HepG2 (cell line): ENCODE measurements around the gene CCBE1.

Source experiments
- SP2 ChIP-seq: sonication (generic); formaldehyde crosslinking; IDR thresholded peaks from 2 replicates; pipeline ENCODE4 v1.5.1; 2020; ENCODE audit warnings: mild to moderate bottlenecking, missing genetic modification reagents
- SRSF1 ChIP-seq: fragments of 200-400 bp; formaldehyde crosslinking; optimal IDR thresholded peaks from 2 replicates; pipeline ENCODE3; 2017; ENCODE audit warnings: mild to moderate bottlenecking, low read depth, low read length, moderate library complexity
- TF ChIP-seq, protein P1 (sequence below), 2 experiments: sonication (generic) in 1 of 2; formaldehyde crosslinking in 1 of 2; IDR thresholded peaks; 2 replicates each; pipeline versions ENCODE4 v1.5.1 to v1.6.1; 2011 to 2020; ENCODE audit warnings: borderline replicate concordance in 1 of 2, low read depth in 1 of 2, low read length in 1 of 2, mild to moderate bottlenecking in 1 of 2, missing genetic modification reagents in 1 of 2, moderate library complexity in 1 of 2

DNA sequence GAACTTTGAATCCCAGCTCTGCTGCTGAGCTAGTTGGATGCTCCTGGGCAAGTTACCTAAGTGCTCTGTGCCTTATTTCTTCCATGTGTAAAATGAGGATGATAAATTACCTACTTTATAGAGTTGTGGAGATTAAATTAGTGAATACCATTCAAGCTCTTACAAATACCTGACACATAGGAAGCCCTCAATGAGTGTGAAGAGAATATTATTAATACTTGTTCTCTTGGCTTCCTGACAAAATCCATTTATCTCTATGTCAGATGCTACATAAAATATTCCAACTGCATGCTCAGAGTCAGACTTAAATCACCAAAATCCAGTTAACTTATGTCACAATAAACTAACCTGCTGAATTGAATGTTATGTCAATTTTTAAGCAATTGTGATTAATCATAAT is 42.9 kb upstream of the CCBE1 start:
- no peak for TF ChIP-seq SRSF1
- TF ChIP-seq, protein P1, sequence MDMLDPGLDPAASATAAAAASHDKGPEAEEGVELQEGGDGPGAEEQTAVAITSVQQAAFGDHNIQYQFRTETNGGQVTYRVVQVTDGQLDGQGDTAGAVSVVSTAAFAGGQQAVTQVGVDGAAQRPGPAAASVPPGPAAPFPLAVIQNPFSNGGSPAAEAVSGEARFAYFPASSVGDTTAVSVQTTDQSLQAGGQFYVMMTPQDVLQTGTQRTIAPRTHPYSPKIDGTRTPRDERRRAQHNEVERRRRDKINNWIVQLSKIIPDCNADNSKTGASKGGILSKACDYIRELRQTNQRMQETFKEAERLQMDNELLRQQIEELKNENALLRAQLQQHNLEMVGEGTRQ (IDR thresholded peaks at IDR 0.05; ENCODE audit: low read depth, low read length): no peak
- TF ChIP-seq, protein P1 (CRISPR knock-in tag; IDR thresholded peaks at IDR 0.05; ENCODE audit: borderline replicate concordance): no peak
- no peak for TF ChIP-seq SP2 (CRISPR knock-in tag)
